BE2C (cell line): ENCODE data around the gene IWS1.

Experiments
- DNase-seq: peaks from one replicate; pipeline ENCODE4 v3.0.0-alpha.2; 2020
- H3K27me3 ChIP-seq: fragments of 250-450 bp; sonication (Bioruptor Pico); 2 replicates; pipeline ENCODE4 v1.5.1; 2020; ENCODE audit warnings: mild to moderate bottlenecking
- H3K36me3 ChIP-seq: fragments of 250-450 bp; sonication (Bioruptor Pico); 2 replicates; pipeline ENCODE4 v1.5.1; 2020; ENCODE audit warnings: mild to moderate bottlenecking
- H3K4me1 ChIP-seq: fragments of 250-450 bp; sonication (Bioruptor Pico); 2 replicates; pipeline ENCODE4 v1.5.1; 2020
- H3K4me3 ChIP-seq: 2 replicates; pipeline ENCODE4 v1.5.1; 2011; ENCODE audit warnings: low read depth, low read length
- H3K9me3 ChIP-seq: fragments of 250-450 bp; sonication (Bioruptor Pico); 2 replicates; pipeline ENCODE4 v1.5.1; 2020
- TF ChIP-seq, protein P1 (sequence below): IDR thresholded peaks from 2 replicates; pipeline ENCODE4 v1.5.1; 2012; ENCODE audit warnings: mild to moderate bottlenecking, low read depth, low read length

The IWS1 gene

DNA sequence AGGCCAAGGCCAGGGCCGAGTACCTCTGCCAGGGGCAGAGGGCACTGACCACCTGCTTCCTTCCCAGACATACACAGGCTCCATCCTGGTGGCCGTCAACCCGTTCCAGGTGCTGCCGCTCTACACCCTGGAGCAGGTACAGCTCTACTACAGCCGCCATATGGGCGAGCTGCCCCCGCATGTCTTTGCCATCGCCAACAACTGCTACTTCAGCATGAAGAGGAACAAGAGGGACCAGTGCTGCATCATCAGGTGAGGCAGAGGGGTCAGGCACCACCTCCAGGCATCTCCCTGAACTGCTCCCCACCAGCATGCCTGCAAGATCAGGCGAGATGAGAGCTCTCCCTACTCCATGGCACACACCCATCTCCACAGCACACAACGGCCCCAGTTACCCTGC lies 40.3 kb upstream of the IWS1 start:
- H3K27me3 ChIP-seq = no peaks in the 10 kb centered on the region
- no peaks in the 10 kb centered on the region for H3K36me3 ChIP-seq
- TF ChIP-seq, protein P1, sequence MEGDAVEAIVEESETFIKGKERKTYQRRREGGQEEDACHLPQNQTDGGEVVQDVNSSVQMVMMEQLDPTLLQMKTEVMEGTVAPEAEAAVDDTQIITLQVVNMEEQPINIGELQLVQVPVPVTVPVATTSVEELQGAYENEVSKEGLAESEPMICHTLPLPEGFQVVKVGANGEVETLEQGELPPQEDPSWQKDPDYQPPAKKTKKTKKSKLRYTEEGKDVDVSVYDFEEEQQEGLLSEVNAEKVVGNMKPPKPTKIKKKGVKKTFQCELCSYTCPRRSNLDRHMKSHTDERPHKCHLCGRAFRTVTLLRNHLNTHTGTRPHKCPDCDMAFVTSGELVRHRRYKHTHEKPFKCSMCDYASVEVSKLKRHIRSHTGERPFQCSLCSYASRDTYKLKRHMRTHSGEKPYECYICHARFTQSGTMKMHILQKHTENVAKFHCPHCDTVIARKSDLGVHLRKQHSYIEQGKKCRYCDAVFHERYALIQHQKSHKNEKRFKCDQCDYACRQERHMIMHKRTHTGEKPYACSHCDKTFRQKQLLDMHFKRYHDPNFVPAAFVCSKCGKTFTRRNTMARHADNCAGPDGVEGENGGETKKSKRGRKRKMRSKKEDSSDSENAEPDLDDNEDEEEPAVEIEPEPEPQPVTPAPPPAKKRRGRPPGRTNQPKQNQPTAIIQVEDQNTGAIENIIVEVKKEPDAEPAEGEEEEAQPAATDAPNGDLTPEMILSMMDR = no peak
- H3K9me3 ChIP-seq = no peaks in the 10 kb centered on the region
- DNase-seq = no peak
- H3K4me1 ChIP-seq = no peaks in the 10 kb centered on the region
- no peak overlapping the region for H3K4me3 ChIP-seq

DNA sequence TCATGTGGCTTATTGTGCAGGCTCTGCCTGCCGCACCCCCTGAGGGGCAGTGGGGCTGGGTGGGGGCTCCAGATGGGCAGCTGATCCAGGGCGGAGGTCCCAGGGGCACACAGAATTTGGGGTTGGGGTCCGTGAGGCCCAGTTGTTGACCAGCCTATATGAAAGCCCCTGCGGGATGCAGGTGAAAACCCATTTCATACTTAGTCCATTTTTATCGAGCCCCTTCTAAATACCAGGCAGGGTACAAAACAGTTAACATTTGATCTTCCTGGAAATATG lies 39.8 kb upstream of the IWS1 start:
- no peaks in the 10 kb centered on the region for H3K4me1 ChIP-seq
- H3K4me3 ChIP-seq = no peak overlapping the region
- H3K27me3 ChIP-seq = no peaks in the 10 kb centered on the region
- no peak for DNase-seq
- TF ChIP-seq, protein P1 = no peak
- no peaks in the 10 kb centered on the region for H3K36me3 ChIP-seq
- H3K9me3 ChIP-seq = no peaks in the 10 kb centered on the region

DNA sequence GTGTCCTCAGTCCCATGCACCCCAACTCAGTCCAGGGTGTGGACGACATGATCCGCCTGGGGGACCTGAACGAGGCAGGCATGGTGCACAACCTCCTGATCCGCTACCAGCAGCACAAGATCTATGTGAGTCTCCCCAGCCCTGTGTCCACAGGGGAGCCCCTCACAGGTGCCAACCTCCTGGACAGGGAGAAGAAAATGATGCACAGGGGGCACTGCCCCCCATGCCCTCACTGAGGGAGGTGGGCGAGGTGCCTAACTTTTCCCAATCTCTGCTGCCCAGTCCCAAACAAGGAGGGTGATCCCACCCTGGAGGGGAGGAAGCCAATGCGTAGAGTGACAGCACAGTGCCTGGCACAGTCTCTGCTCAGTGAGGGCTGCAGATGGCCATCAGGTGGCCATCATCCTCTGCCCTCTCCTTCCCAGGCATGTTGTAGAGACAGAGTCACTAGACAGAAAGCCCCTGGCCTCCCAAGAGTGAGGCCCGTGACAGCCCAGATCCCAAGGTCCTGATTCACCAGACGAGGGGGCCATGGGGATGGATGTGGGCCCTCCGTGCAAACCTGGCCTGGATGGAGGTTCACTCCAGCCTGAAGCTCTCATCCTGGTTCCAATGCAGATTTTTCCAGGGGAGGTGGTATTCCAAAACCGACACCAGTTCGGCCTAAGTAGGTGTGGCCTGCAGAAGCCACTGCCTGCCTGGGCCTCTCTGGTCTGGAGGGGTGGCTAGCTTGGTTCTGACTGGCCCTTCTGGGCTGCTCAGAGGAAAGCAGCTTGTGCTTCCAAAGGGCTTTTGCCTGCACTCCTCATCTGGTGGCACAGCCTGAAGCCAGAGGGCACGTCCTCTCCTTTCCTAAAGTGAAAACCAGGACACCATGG lies 39.2 kb upstream of the IWS1 start:
- Histone ChIP-seq H3K4me1 (no peaks in the 10 kb centered on the region), H3K4me3 (no peak overlapping the region), H3K36me3 (no peaks in the 10 kb centered on the region), H3K9me3 (no peaks in the 10 kb centered on the region), H3K27me3 (no peaks in the 10 kb centered on the region)
- TF ChIP-seq, protein P1 = no peak
- DNase-seq = no peak

DNA sequence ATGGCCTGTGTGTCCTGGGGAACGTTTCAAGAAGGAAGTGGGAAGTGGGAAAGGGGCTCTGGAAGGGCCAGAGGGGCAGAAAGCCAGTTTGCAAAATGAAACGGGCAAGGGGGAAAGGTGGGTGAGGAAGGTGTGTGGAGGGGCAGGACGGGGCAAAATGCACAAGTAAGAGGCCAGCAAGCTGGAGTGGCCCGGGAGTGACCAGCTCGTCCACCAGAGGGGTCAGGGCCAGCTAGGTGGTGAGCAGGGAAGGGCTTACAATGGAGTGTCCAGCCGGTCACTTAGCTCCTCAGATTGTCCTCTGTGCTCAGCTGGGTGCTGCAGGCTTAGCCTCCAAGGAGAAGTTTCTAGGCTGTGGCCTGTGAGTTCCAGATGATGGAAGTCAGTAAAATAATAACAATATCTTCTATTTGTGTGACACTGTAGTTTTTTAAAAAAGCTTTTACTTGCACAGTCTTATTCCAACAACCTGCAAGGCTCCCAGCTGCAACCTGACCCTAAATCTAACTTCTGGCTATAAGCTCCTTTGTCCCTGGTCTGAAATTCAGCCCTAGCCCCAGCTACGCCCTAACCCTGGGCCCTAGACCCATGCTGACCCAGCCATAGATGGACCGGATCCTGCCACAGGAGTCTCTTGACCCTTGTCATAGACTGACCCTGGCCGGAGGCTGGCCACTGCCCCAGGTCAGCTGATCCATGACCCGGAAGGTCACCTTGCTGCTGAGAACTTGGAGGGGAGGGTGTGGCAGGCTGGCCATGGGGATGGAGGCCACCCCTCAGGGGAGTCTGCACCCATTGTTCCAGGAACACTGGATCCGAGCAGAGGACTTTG lies 38.4 kb upstream of the IWS1 start:
- no peaks in the 10 kb centered on the region for H3K4me1 ChIP-seq
- no peaks in the 10 kb centered on the region for H3K36me3 ChIP-seq
- no peaks in the 10 kb centered on the region for H3K27me3 ChIP-seq
- TF ChIP-seq, protein P1 = no peak
- H3K9me3 ChIP-seq = no peaks in the 10 kb centered on the region
- DNase-seq = no peak
- no peak overlapping the region for H3K4me3 ChIP-seq

DNA sequence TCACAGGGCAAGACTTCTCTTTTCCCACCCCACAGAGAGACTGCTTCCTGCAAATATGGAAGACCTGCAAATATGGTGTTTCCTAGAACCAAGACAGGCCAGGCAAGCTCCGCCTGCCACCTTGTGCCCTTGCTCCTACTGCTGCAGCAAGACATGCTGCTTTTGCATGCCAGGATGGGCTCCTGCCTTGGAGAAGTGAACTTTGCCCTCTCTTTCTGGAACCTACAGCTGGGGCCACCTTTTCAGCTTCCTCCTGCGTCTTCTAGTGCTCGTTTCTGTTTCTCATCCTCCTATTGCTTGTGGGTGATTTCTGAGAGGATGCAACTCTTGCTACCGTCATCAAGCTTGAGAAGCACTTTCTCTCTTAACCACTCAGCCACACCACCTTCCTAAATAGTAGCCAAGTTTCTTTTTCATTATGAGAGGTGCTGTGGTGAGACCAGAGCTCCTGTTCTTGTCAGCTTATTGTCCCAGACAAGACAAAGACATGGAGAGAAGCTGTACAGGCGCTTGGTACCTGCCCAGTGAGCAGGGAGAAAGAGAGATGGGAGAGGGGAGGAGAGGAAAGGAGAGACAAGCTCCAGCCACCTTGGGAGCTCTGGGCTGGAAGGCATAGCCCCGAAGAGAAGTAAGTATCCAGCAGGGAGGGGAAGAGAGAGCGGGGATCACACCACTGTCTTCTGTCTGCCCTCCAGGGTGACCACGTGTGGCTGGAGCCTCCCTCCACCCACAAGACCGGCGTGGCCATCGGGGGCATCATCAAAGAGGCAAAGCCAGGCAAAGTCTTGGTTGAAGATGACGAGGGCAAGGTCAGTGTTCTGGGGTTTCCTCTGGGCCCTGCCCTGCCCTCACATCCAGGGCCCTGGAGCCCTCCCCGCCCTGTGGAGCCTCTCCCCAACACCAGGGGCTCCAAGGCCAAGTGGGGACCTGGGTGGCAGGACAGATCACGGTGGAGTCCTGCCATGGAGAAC lies 37.5 kb upstream of the IWS1 start:
- Histone ChIP-seq H3K4me1 (no peaks in the 10 kb centered on the region), H3K36me3 (no peaks in the 10 kb centered on the region), H3K4me3 (no peak overlapping the region), H3K27me3 (no peaks in the 10 kb centered on the region), H3K9me3 (no peaks in the 10 kb centered on the region)
- TF ChIP-seq, protein P1 = no peak
- no peak for DNase-seq
